MM.1S (cell line): ENCODE measurements around the gene C1orf116.

Source experiments
- DNase-seq: peaks from one replicate; pipeline ENCODE4 v3.0.0-alpha.2; 2015
- H2AFZ ChIP-seq: fragments of 300-600 bp; sonication (generic); 2 replicates; pipeline ENCODE4 v1.6.0; 2016; ENCODE audit warnings: antibody characterized with exemption, low read length
- H3F3A ChIP-seq: fragments of 300-600 bp; sonication (generic); 2 replicates; pipeline ENCODE4 v1.6.1; 2016; ENCODE audit warnings: mild to moderate bottlenecking, antibody characterized with exemption, low read length, moderate library complexity, mixed read lengths; ENCODE audit not compliant: insufficient read depth
- H3K27ac ChIP-seq: fragments of 300-600 bp; sonication (generic); 2 replicates; pipeline ENCODE4 v1.5.1; 2016; ENCODE audit warnings: mild to moderate bottlenecking, low read length
- H3K27me3 ChIP-seq: fragments of 300-600 bp; sonication (generic); replicated peaks from 2 replicates; pipeline ENCODE4 v1.6.0; 2016; ENCODE audit warnings: low read length; ENCODE audit not compliant: insufficient read depth
- H3K36me3 ChIP-seq: fragments of 300-600 bp; sonication (generic); replicated peaks from 2 replicates; pipeline ENCODE4 v1.6.1; 2016; ENCODE audit warnings: mild to moderate bottlenecking, low read length, mixed read lengths; ENCODE audit not compliant: insufficient read depth
- H3K4me1 ChIP-seq: fragments of 300-600 bp; sonication (generic); 2 replicates; pipeline ENCODE4 v1.6.1; 2016; ENCODE audit warnings: low read length, mixed read lengths
- H3K4me2 ChIP-seq: fragments of 300-600 bp; sonication (generic); 2 replicates; pipeline ENCODE4 v1.6.0; 2016; ENCODE audit warnings: low read depth, low read length
- H3K4me3 ChIP-seq: fragments of 300-600 bp; sonication (generic); 2 replicates; pipeline ENCODE4 v1.5.1; 2016; ENCODE audit warnings: low read length, mixed read lengths
- H3K79me2 ChIP-seq: fragments of 300-600 bp; sonication (generic); 2 replicates; pipeline ENCODE4 v1.6.1; 2016; ENCODE audit warnings: mixed run types, low read length, mixed read lengths
- H3K9ac ChIP-seq: fragments of 300-600 bp; sonication (generic); 2 replicates; pipeline ENCODE4 v1.6.1; 2016; ENCODE audit warnings: low read length, mixed read lengths
- H3K9me2 ChIP-seq: fragments of 300-600 bp; sonication (generic); replicated peaks from 2 replicates; pipeline ENCODE4 v1.6.1; 2016; ENCODE audit warnings: mild to moderate bottlenecking, low read length, mixed read lengths; ENCODE audit not compliant: insufficient read depth
- H3K9me3 ChIP-seq: fragments of 300-600 bp; sonication (generic); replicated peaks from 2 replicates; pipeline ENCODE4 v1.6.1; 2016; ENCODE audit warnings: mild to moderate bottlenecking, low read length, mixed read lengths; ENCODE audit not compliant: insufficient read depth
- H4K20me1 ChIP-seq: fragments of 300-600 bp; sonication (generic); 2 replicates; pipeline ENCODE4 v1.6.1; 2016; ENCODE audit warnings: mild to moderate bottlenecking, low read length, moderate library complexity, mixed read lengths; ENCODE audit not compliant: insufficient read depth
- CTCF ChIP-seq: fragments of 300-600 bp; sonication (generic); IDR thresholded peaks from 2 replicates; pipeline ENCODE4 v1.5.1; 2016; ENCODE audit warnings: antibody characterized with exemption, low read length, mixed read lengths
- EZH2 ChIP-seq: fragments of 300-600 bp; sonication (generic); optimal IDR thresholded peaks from 2 replicates; pipeline ENCODE3; 2017; ENCODE audit warnings: low read depth, mild to moderate bottlenecking, antibody characterized with exemption, low read length, mixed read lengths
- EZH2phosphoT487 ChIP-seq: fragments of 300-600 bp; sonication (generic); IDR thresholded peaks from 2 replicates; pipeline ENCODE4 v1.6.1; 2018; ENCODE audit warnings: antibody characterized with exemption, low read length

Gene C1orf116

GRCh38 chr1:206969090-206969489, 63.5 kb downstream of the C1orf116 start:
- H3K4me2 ChIP-seq, result no peak overlapping the region
- no peaks in the 10 kb centered on the region for H3K9me2 ChIP-seq
- no peak for DNase-seq
- no peak overlapping the region for H3K9ac ChIP-seq
- peaks cover 8% of the 10 kb centered on the region for H3K4me1 ChIP-seq
- no peak overlapping the region for H3K27ac ChIP-seq
- TF ChIP-seq CTCF (no peak), EZH2 (no peak), EZH2phosphoT487 (no peak)
- no peaks in the 10 kb centered on the region for H3K36me3 ChIP-seq
- H4K20me1 ChIP-seq, result no peaks in the 10 kb centered on the region
- H3K79me2 ChIP-seq, result no peaks in the 10 kb centered on the region
- no peak overlapping the region for H3K4me3 ChIP-seq
- no peak overlapping the region for H2AFZ ChIP-seq
- no peaks in the 10 kb centered on the region for H3K9me3 ChIP-seq
- H3K27me3 ChIP-seq, result no peaks in the 10 kb centered on the region
- H3F3A ChIP-seq, result no peaks in the 10 kb centered on the region
